DND-41 (cell line): ENCODE results near the gene ASL.
"Not testable (repeated sequence)": the region's sequence is repeated elsewhere in the genome, so short reads cannot be mapped to it uniquely, and the experiment has no call there.

Experiments used
- ATAC-seq: fragments of 200-7000 bp; cut with Tn5 transposase; 3 replicates; pipeline ENCODE4 v1.9.1; 2021; ENCODE audit warnings: low read depth; ENCODE audit not compliant: insufficient read depth
- DNase-seq: peaks from one replicate; pipeline ENCODE4 v3.0.0-alpha.2; 2020
- H2AFZ ChIP-seq: 2 replicates; pipeline ENCODE4 v1.6.0; 2012; ENCODE audit warnings: low read depth, low read length
- H3K27ac ChIP-seq: 2 replicates; pipeline ENCODE4 v1.5.1; 2012; ENCODE audit warnings: low read length, inconsistent platforms
- H3K27me3 ChIP-seq: fragments of 200-600 bp; sonication (generic); 2 replicates; pipeline ENCODE4 v1.6.0; 2012; ENCODE audit warnings: low read length, mild to moderate bottlenecking, inconsistent platforms; ENCODE audit not compliant: insufficient read depth, poor library complexity
- H3K36me3 ChIP-seq: 2 replicates; pipeline ENCODE4 v1.5.1; 2012; ENCODE audit warnings: low read length, inconsistent platforms; ENCODE audit not compliant: insufficient read depth
- H3K4me1 ChIP-seq: 2 replicates; pipeline ENCODE4 v1.5.1; 2012; ENCODE audit warnings: mild to moderate bottlenecking, low read length; ENCODE audit not compliant: insufficient read depth
- H3K4me2 ChIP-seq: 2 replicates; pipeline ENCODE4 v1.6.0; 2012; ENCODE audit warnings: mild to moderate bottlenecking, moderate library complexity, low read length, inconsistent platforms; ENCODE audit not compliant: insufficient read depth
- H3K4me3 ChIP-seq, 2 experiments: fragments of 200-600 bp in 1 of 2; shearing (Covaris generic) in 1 of 2; 2 replicates each; pipeline ENCODE4 v1.5.1; 2012 to 2016; ENCODE audit warnings: inconsistent platforms in 2 of 2, low read length in 2 of 2, mild to moderate bottlenecking in 2 of 2, low read depth in 1 of 2, moderate library complexity in 1 of 2
- H3K79me2 ChIP-seq: 2 replicates; pipeline ENCODE4 v1.6.0; 2012; ENCODE audit warnings: low read length, inconsistent platforms; ENCODE audit not compliant: insufficient read depth
- H3K9ac ChIP-seq: 2 replicates; pipeline ENCODE4 v1.6.0; 2012; ENCODE audit warnings: low read depth, mild to moderate bottlenecking, inconsistent platforms, low read length, moderate library complexity
- H3K9me3 ChIP-seq: 2 replicates; pipeline ENCODE4 v1.5.1; 2012; ENCODE audit warnings: low read length, moderate library complexity, mild to moderate bottlenecking, inconsistent platforms; ENCODE audit not compliant: insufficient read depth, severe bottlenecking
- H4K20me1 ChIP-seq: 2 replicates; pipeline ENCODE4 v1.6.0; 2012; ENCODE audit warnings: low read length; ENCODE audit not compliant: insufficient read depth
- EZH2 ChIP-seq: IDR thresholded peaks from 3 replicates; pipeline ENCODE4 v1.6.1; 2012; ENCODE audit warnings: borderline replicate concordance, low read depth, mild to moderate bottlenecking, moderate library complexity, low read length, inconsistent platforms; ENCODE audit not compliant: severe bottlenecking
- TF ChIP-seq, protein P1 (sequence below): IDR thresholded peaks from 2 replicates; pipeline ENCODE4 v1.5.1; 2012; ENCODE audit warnings: borderline replicate concordance, low read length, moderate library complexity, mild to moderate bottlenecking; ENCODE audit not compliant: poor library complexity, severe bottlenecking; ENCODE audit errors: extremely low read depth

The ASL gene

GRCh38 chr7:66069732-66070131, 5.9 kb upstream of the ASL start:
- Histone ChIP-seq H3K4me1 (no peaks in the 10 kb centered on the region), H3K79me2 (no peaks in the 10 kb centered on the region), H3K9me3 (no peaks in the 10 kb centered on the region), H3K27ac (no peak overlapping the region), H4K20me1 (no peaks in the 10 kb centered on the region), H3K4me2 (no peak overlapping the region), H2AFZ (no peak overlapping the region), H3K9ac (no peak overlapping the region), H3K4me3 (no peak overlapping the region), H3K27me3 (no peaks in the 10 kb centered on the region), H3K36me3 (no peaks in the 10 kb centered on the region)
- ATAC-seq (no peak), DNase-seq (no peak)
- no peak for TF ChIP-seq EZH2
- TF ChIP-seq, protein P1, sequence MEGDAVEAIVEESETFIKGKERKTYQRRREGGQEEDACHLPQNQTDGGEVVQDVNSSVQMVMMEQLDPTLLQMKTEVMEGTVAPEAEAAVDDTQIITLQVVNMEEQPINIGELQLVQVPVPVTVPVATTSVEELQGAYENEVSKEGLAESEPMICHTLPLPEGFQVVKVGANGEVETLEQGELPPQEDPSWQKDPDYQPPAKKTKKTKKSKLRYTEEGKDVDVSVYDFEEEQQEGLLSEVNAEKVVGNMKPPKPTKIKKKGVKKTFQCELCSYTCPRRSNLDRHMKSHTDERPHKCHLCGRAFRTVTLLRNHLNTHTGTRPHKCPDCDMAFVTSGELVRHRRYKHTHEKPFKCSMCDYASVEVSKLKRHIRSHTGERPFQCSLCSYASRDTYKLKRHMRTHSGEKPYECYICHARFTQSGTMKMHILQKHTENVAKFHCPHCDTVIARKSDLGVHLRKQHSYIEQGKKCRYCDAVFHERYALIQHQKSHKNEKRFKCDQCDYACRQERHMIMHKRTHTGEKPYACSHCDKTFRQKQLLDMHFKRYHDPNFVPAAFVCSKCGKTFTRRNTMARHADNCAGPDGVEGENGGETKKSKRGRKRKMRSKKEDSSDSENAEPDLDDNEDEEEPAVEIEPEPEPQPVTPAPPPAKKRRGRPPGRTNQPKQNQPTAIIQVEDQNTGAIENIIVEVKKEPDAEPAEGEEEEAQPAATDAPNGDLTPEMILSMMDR, result no peak

DNA sequence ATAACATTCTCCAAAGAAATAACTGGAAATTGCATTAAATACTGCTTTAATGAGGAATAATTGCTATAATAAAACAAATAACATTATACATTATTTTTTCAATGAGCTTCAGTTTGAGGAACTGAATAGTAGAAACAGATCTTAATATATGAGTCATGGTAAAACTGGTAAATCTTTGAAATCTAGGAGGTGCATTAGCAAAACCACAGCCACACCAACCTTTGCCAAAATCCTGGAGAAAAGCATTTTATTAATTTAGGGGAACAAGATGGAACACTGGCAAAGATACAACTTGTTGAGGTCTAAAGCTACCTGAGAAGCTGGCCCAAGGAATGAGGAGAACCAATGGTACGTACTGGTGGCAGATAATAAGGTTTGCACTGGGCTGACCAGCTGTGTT, 5.4 kb upstream of the ASL start:
- H4K20me1 ChIP-seq, result no peaks in the 10 kb centered on the region

GRCh38 chr7:66072208-66072607, 3.4 kb upstream of the ASL start:
- H3K79me2 ChIP-seq, H3K4me2 ChIP-seq, H3K27ac ChIP-seq: not testable (repeated sequence)

More for the DNA sequence above, 5.4 kb upstream of the ASL start:
- H3K79me2 ChIP-seq, result no peaks in the 10 kb centered on the region
- H3K9me3 ChIP-seq, result no peaks in the 10 kb centered on the region
- H3K4me1 ChIP-seq, result no peaks in the 10 kb centered on the region; the same call in 1 of the 2 replicates
- no peak overlapping the region for H3K4me2 ChIP-seq
- TF ChIP-seq EZH2, result no peak
- TF ChIP-seq, protein P1, result no peak
- H3K9ac ChIP-seq, result no peak overlapping the region
- DNase-seq (no peak), ATAC-seq (no peak)
- no peak overlapping the region for H3K4me3 ChIP-seq
- no peaks in the 10 kb centered on the region for H3K27me3 ChIP-seq
- no peak overlapping the region for H2AFZ ChIP-seq
- no peak overlapping the region for H3K27ac ChIP-seq
- H3K36me3 ChIP-seq, result no peaks in the 10 kb centered on the region

DNA sequence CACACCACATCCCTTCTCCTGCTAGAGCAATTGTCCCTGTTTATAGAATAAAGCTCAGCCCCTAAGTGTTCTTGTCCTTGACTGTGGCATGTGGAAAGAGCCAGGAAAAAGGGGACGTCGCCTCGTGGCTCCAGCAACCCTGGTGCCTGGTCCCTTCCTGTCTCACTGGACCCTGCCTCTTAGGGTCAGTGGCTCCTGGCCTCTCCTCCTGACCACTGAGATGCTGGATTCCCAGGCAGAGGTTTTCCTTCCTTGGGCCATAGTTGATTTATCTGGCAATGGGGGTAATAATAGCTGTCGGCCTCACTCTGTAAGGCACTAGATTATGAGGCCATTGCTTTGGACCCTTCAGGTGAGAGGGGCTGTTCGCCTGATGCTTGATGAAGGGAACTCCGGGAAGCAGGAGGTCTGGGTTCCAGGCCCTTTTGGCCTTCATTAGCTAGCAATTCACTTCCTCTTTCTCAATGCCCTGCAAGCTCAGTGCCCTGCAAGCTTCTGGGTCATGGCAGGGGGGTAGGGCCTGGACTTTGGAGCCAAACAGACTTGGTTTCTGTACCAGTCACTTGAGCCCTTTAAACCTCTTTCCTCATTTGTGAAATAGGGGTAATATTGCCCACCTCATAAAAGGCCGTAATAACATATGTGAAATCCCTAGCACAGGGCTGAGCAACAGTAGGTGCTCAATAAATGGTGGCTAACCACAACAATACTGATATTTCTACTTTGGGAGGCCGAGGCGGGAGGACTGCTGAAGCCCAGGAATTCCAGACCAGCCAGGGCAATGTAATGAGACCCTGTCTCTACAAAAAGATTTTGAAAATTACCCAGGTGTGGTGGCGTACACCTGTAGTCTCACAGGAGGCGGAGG, 1.1 kb downstream of the ASL start:
- H3K4me3 ChIP-seq, result peak overlapping the region in 1 of 2 experiments; percentile 61; a peak in 2 of 4 replicates
- H3K36me3 ChIP-seq, result no peaks in the 10 kb centered on the region
- H3K9ac ChIP-seq, result peak overlapping the region; percentile 54; the same call in 1 of the 2 replicates
- TF ChIP-seq EZH2, result no peak
- TF ChIP-seq, protein P1, result no peak
- H3K27ac ChIP-seq, result no peak overlapping the region
- H3K79me2 ChIP-seq, result no peaks in the 10 kb centered on the region
- H3K27me3 ChIP-seq, result no peaks in the 10 kb centered on the region
- peaks cover 10% of the 10 kb centered on the region for H3K4me1 ChIP-seq
- H3K9me3 ChIP-seq, result no peaks in the 10 kb centered on the region
- H4K20me1 ChIP-seq, result no peaks in the 10 kb centered on the region
- H3K4me2 ChIP-seq, result peak overlapping the region; percentile 72
- no peak for ATAC-seq
- no peak for DNase-seq
- peak overlapping the region; percentile 46; the same call in 1 of the 2 replicates for H2AFZ ChIP-seq

More at GRCh38 chr7:66072208-66072607, 3.4 kb upstream of the ASL start:
- H2AFZ ChIP-seq, DNase-seq, H3K4me1 ChIP-seq, H3K36me3 ChIP-seq, H4K20me1 ChIP-seq, H3K9me3 ChIP-seq, H3K27me3 ChIP-seq, H3K4me3 ChIP-seq, H3K9ac ChIP-seq, ATAC-seq: not testable (repeated sequence)
